ENCODE measurements around the gene CEP83.

DNA sequence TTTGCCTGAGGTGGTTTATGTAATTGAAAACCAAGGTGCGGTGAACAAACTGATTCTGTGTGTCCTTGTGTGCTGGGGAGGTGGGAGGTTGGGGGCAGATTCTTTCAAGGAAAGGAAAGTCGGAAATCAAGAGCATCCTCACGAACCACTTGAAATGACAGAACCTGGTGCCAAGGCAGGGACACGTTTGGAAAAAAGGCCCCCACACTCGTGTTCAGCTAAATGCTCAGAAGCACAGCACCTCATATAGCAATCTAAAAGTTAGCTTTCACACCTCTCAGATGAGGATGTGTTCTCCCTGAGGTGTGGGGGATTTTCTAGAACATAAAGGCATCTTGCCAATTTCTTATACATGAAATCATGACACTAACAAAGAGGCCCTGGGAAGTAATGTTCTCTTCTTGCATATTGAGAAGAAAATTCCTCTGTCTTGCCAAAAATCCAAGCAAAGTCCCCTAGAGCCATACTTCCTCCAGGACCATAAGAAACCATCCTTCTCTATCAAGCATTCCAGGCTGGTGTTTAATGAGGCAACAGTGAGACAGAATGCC, 191.7 kb downstream of the CEP83 start:
- TF ChIP-seq, protein P1, sequence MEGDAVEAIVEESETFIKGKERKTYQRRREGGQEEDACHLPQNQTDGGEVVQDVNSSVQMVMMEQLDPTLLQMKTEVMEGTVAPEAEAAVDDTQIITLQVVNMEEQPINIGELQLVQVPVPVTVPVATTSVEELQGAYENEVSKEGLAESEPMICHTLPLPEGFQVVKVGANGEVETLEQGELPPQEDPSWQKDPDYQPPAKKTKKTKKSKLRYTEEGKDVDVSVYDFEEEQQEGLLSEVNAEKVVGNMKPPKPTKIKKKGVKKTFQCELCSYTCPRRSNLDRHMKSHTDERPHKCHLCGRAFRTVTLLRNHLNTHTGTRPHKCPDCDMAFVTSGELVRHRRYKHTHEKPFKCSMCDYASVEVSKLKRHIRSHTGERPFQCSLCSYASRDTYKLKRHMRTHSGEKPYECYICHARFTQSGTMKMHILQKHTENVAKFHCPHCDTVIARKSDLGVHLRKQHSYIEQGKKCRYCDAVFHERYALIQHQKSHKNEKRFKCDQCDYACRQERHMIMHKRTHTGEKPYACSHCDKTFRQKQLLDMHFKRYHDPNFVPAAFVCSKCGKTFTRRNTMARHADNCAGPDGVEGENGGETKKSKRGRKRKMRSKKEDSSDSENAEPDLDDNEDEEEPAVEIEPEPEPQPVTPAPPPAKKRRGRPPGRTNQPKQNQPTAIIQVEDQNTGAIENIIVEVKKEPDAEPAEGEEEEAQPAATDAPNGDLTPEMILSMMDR (IDR thresholded peaks at IDR 0.05), result no peak
- TF ChIP-seq POLR2A (IDR thresholded peaks at IDR 0.05) (no peak), POLR2AphosphoS5 (IDR thresholded peaks at IDR 0.05) (no peak)
